Neural cell (in vitro differentiated cells): ENCODE results near the gene KLHL2.

ENCODE experiments used
- EP300 ChIP-seq: fragments of 450-650 bp; conservative IDR thresholded peaks from 2 replicates; pipeline ENCODE4 v1.6.1; 2014; ENCODE audit warnings: antibody characterized with exemption, mild to moderate bottlenecking, moderate library complexity; ENCODE audit not compliant: poor library complexity, severe bottlenecking
- POLR2AphosphoS5 ChIP-seq: IDR thresholded peaks from 2 replicates; pipeline ENCODE4 v1.6.1; 2012
- TAF1 ChIP-seq: IDR thresholded peaks from 2 replicates; pipeline ENCODE4 v1.6.1; 2012; ENCODE audit warnings: low read depth

DNA sequence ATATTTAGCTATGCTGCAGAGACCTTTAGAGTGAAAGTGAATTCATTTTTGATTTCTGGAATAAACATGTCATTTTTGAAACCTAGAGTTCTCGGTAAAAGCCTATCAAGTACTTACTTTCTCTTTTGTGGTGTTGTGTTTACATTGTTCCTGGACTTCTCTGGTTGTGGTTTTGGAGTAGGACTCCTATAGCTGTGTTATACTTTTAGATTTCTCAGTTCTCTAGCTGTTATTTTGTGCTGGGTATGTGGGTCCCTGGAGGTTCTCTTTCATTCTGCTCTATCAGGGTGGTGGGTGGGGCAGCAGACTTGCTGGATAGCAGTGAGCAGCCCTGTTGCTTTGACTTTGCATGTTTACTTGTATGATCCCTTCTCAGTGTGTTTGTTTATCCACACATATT, 94.5 kb downstream of the KLHL2 start:
- TF ChIP-seq POLR2AphosphoS5 (no peak), EP300 (no peak), TAF1 (no peak)
